SU-DHL-6 (cell line): ENCODE data around the gene TKFC.

Experiments used
- H2AFZ ChIP-seq: fragments of 200-600 bp; sonication (generic); 2 replicates; pipeline ENCODE4 v1.6.1; 2014; ENCODE audit warnings: low read depth, mild to moderate bottlenecking, moderate library complexity, mixed read lengths, antibody characterized with exemption, low read length; ENCODE audit not compliant: severe bottlenecking
- H3F3A ChIP-seq: fragments of 200-600 bp; shearing (Covaris generic); 2 replicates; pipeline ENCODE4 v1.6.0; 2016; ENCODE audit warnings: antibody characterized with exemption, mild to moderate bottlenecking; ENCODE audit not compliant: insufficient read depth
- H3K27ac ChIP-seq: fragments of 200-600 bp; sonication (generic); 2 replicates; pipeline ENCODE4 v1.5.1; 2016; ENCODE audit warnings: low read depth, mild to moderate bottlenecking, low read length, moderate library complexity, mixed read lengths
- H3K27me3 ChIP-seq: fragments of 200-600 bp; sonication (generic), shearing (Covaris generic); 2 replicates; pipeline ENCODE4 v1.6.0; 2014; ENCODE audit warnings: mild to moderate bottlenecking, low read length
- H3K36me3 ChIP-seq: fragments of 200-600 bp; sonication (generic); 2 replicates; pipeline ENCODE4 v1.6.1; 2014; ENCODE audit warnings: mild to moderate bottlenecking, low read length, mixed read lengths
- H3K4me2 ChIP-seq: fragments of 300-600, 200-600 bp; shearing (Covaris generic), sonication (generic); 2 replicates; pipeline ENCODE4 v1.6.0; 2014; ENCODE audit warnings: low read length, low read depth, mild to moderate bottlenecking; ENCODE audit not compliant: poor library complexity, severe bottlenecking
- H3K4me3 ChIP-seq: fragments of 200-600 bp; sonication (generic); 2 replicates; pipeline ENCODE4 v1.5.1; 2014; ENCODE audit warnings: antibody characterized with exemption, low read length, mild to moderate bottlenecking, mixed read lengths; ENCODE audit not compliant: insufficient read depth, poor library complexity, severe bottlenecking
- H3K79me2 ChIP-seq: fragments of 200-600 bp; sonication (generic); 2 replicates; pipeline ENCODE4 v1.6.1; 2014; ENCODE audit warnings: mild to moderate bottlenecking, low read length, moderate library complexity; ENCODE audit not compliant: insufficient read depth
- H3K9ac ChIP-seq: fragments of 200-600 bp; sonication (generic); 2 replicates; pipeline ENCODE4 v1.7.0; 2014; ENCODE audit warnings: mild to moderate bottlenecking, low read length
- H3K9me2 ChIP-seq: fragments of 200-600 bp; sonication (generic); replicated peaks from 2 replicates; pipeline ENCODE4 v1.6.1; 2014; ENCODE audit warnings: low read length; ENCODE audit not compliant: insufficient read depth
- H3K9me3 ChIP-seq: fragments of 200-600 bp; sonication (generic); 2 replicates; pipeline ENCODE4 v1.6.1; 2014; ENCODE audit warnings: low read length, mixed read lengths; ENCODE audit not compliant: insufficient read depth
- H4K20me1 ChIP-seq: fragments of 200-600 bp; sonication (generic); 2 replicates; pipeline ENCODE4 v1.6.1; 2014; ENCODE audit warnings: low read depth, mild to moderate bottlenecking, antibody characterized with exemption, low read length, moderate library complexity, mixed read lengths
- CTCF ChIP-seq: fragments of 200-600 bp; sonication (generic); IDR thresholded peaks from one replicate; pipeline ENCODE4 v1.5.1; 2017; ENCODE audit warnings: antibody characterized with exemption, mild to moderate bottlenecking, low read length, moderate library complexity; ENCODE audit not compliant: insufficient read depth, poor library complexity, severe bottlenecking
- EZH2phosphoT487 ChIP-seq: fragments of 200-600 bp; sonication (generic), shearing (Covaris generic); conservative IDR thresholded peaks from 2 replicates; pipeline ENCODE4 v1.6.1; 2018; ENCODE audit warnings: mild to moderate bottlenecking, antibody characterized with exemption, low read length, moderate library complexity, mixed read lengths

The TKFC gene

GRCh38 chr11:61305417-61305816, 27.6 kb upstream of the TKFC start:
- Histone ChIP-seq H3K4me3 (no peak overlapping the region), H2AFZ (no peak overlapping the region), H3K79me2 (no peaks in the 10 kb centered on the region), H3K9ac (no peak overlapping the region), H4K20me1 (no peaks in the 10 kb centered on the region), H3K36me3 (peaks cover 15% of the 10 kb centered on the region; the same call in 1 of the 2 replicates), H3K27ac (no peak overlapping the region), H3K27me3 (no peaks in the 10 kb centered on the region), H3K4me2 (no peak overlapping the region), H3K9me3 (no peaks in the 10 kb centered on the region), H3K9me2 (no peaks in the 10 kb centered on the region), H3F3A (no peaks in the 10 kb centered on the region)
- TF ChIP-seq EZH2phosphoT487, result no peak
- no peak for TF ChIP-seq CTCF

- no peaks in the 10 kb centered on the region for H4K20me1 ChIP-seq
- no peak overlapping the region for H3K4me2 ChIP-seq
- H3K9ac ChIP-seq, result no peak overlapping the region
- H3K27me3 ChIP-seq, result no peaks in the 10 kb centered on the region
- no peak overlapping the region for H3K4me3 ChIP-seq
- H3F3A ChIP-seq, result no peaks in the 10 kb centered on the region
- no peaks in the 10 kb centered on the region for H3K79me2 ChIP-seq
- no peak overlapping the region for H2AFZ ChIP-seq
- no peak for TF ChIP-seq CTCF
- TF ChIP-seq EZH2phosphoT487, result no peak
- peaks cover 15% of the 10 kb centered on the region; the same call in 1 of the 2 replicates for H3K36me3 ChIP-seq
- H3K9me3 ChIP-seq, result no peaks in the 10 kb centered on the region
- H3K9me2 ChIP-seq, result no peaks in the 10 kb centered on the region
- no peak overlapping the region for H3K27ac ChIP-seq
Observed at GRCh38 chr11:61306221-61306620, 26.8 kb upstream of the TKFC start.

- H3K9me3 ChIP-seq, result no peaks in the 10 kb centered on the region
- H3K9ac ChIP-seq, result no peak overlapping the region
- no peak overlapping the region for H3K4me2 ChIP-seq
- H3K79me2 ChIP-seq, result no peaks in the 10 kb centered on the region
- H3K27ac ChIP-seq, result no peak overlapping the region
- H3K9me2 ChIP-seq, result no peaks in the 10 kb centered on the region
- H3K36me3 ChIP-seq, result peaks cover 15% of the 10 kb centered on the region; the same call in 1 of the 2 replicates
- no peak overlapping the region for H2AFZ ChIP-seq
- TF ChIP-seq EZH2phosphoT487 (no peak), CTCF (no peak)
- no peaks in the 10 kb centered on the region for H3F3A ChIP-seq
- no peaks in the 10 kb centered on the region for H4K20me1 ChIP-seq
- no peak overlapping the region for H3K4me3 ChIP-seq
- no peaks in the 10 kb centered on the region for H3K27me3 ChIP-seq
Observed at GRCh38 chr11:61307354-61307753, 25.7 kb upstream of the TKFC start.

- no peak overlapping the region for H3K4me3 ChIP-seq
- no peak overlapping the region for H2AFZ ChIP-seq
- H4K20me1 ChIP-seq, result no peaks in the 10 kb centered on the region
- no peaks in the 10 kb centered on the region for H3K79me2 ChIP-seq
- no peaks in the 10 kb centered on the region for H3K27me3 ChIP-seq
- no peaks in the 10 kb centered on the region for H3F3A ChIP-seq
- TF ChIP-seq CTCF, result no peak
- no peak for TF ChIP-seq EZH2phosphoT487
- H3K9me3 ChIP-seq, result no peaks in the 10 kb centered on the region
- H3K9ac ChIP-seq, result no peak overlapping the region
- no peaks in the 10 kb centered on the region for H3K9me2 ChIP-seq
- H3K27ac ChIP-seq, result no peak overlapping the region
- H3K36me3 ChIP-seq, result peaks cover 12% of the 10 kb centered on the region; the same call in 1 of the 2 replicates
- H3K4me2 ChIP-seq, result no peak overlapping the region
Observed at GRCh38 chr11:61309141-61309540, 23.9 kb upstream of the TKFC start.
